Measurements from ENCODE around the gene MRPL4.

- no peak for TF ChIP-seq CTCF (IDR thresholded peaks at IDR 0.05)
- no peak for TF ChIP-seq POLR2A (IDR thresholded peaks at IDR 0.05)
Observed at GRCh38 chr19:10254244-10254643, 2.2 kb downstream of the MRPL4 start.
